HG02798 (cell line): ENCODE data around the gene TIMM23B.
"Not testable (repeated sequence)": the region's sequence is repeated elsewhere in the genome, so short reads cannot be mapped to it uniquely, and the experiment has no call there.

Source experiments
- ATAC-seq: cut with Tn5 transposase; IDR thresholded peaks from one replicate; pipeline ENCODE4 v1.9.1; 2021; ENCODE audit warnings: mild to moderate bottlenecking; ENCODE audit not compliant: unreplicated experiment, poor library complexity

TIMM23B gene

GRCh38 chr10:49941447-49942338 lies at the start of gene TIMM23B, which contains the start of gene PARG:
TSS of gene TIMM23B (plus strand) at chr10:49942053. CDS start at chr10:49942195, 142 bp downstream.
TSS of gene PARG (minus strand) at chr10:49942027. CDS start at chr10:49941725, 302 bp downstream.
- peak; percentile 79 for ATAC-seq

GRCh38 chr10:49899999-49900398 lies 41.9 kb upstream of the TIMM23B start:
- ATAC-seq = not testable (repeated sequence)

GRCh38 chr10:49900406-49900805 lies 41.4 kb upstream of the TIMM23B start:
- not testable (repeated sequence) for ATAC-seq

- ATAC-seq = not testable (repeated sequence)
Measured at GRCh38 chr10:49903829-49904228, 38.0 kb upstream of the TIMM23B start.

GRCh38 chr10:49908290-49909080 lies 33.4 kb upstream of the TIMM23B start:
- ATAC-seq = not testable (repeated sequence)

GRCh38 chr10:49910295-49910694 lies 31.6 kb upstream of the TIMM23B start:
- not testable (repeated sequence) for ATAC-seq

GRCh38 chr10:49916451-49916850 lies 25.4 kb upstream of the TIMM23B start:
- not testable (repeated sequence) for ATAC-seq

- not testable (repeated sequence) for ATAC-seq
Measured at GRCh38 chr10:49917927-49918326, 23.9 kb upstream of the TIMM23B start.

- not testable (repeated sequence) for ATAC-seq
Measured at GRCh38 chr10:49922041-49922440, 19.8 kb upstream of the TIMM23B start.

GRCh38 chr10:49923572-49923971 lies 18.3 kb upstream of the TIMM23B start:
- ATAC-seq = not testable (repeated sequence)

GRCh38 chr10:49931276-49931675 lies 10.6 kb upstream of the TIMM23B start:
- not testable (repeated sequence) for ATAC-seq

- not testable (repeated sequence) for ATAC-seq
Measured at GRCh38 chr10:49931959-49932728, 9.7 kb upstream of the TIMM23B start.

- ATAC-seq = not testable (repeated sequence)
Measured at GRCh38 chr10:49942339-49942705, 469 bp downstream of the TIMM23B start.

GRCh38 chr10:49943607-49944006 lies 1.8 kb downstream of the TIMM23B start:
- not testable (repeated sequence) for ATAC-seq

- peak; percentile 82 for ATAC-seq
Measured at GRCh38 chr10:49948142-49948541, 6.3 kb downstream of the TIMM23B start.

- ATAC-seq = not testable (repeated sequence)
Measured at GRCh38 chr10:49948737-49949136, 6.9 kb downstream of the TIMM23B start.

- ATAC-seq = not testable (repeated sequence)
Measured at GRCh38 chr10:49952006-49952405, 10.2 kb downstream of the TIMM23B start.

GRCh38 chr10:49953122-49953521 lies 11.3 kb downstream of the TIMM23B start:
- ATAC-seq = not testable (repeated sequence)

GRCh38 chr10:49970331-49970857 lies 28.5 kb downstream of the TIMM23B start:
- ATAC-seq = not testable (repeated sequence)

GRCh38 chr10:49971466-49971865 lies 29.6 kb downstream of the TIMM23B start:
- ATAC-seq = not testable (repeated sequence)
